ENCODE measurements around the gene SCYL1. TPM values are rescaled to one million over a fixed set of nuclear protein-coding genes. Genes with fewer than 3 reads are reported as not detected.
"Not testable (repeated sequence)": the region's sequence is repeated elsewhere in the genome, so short reads cannot be mapped to it uniquely, and the experiment has no call there.

Gene SCYL1
- total and polyA plus RNA-seq, 4 donors: 54.3 to 107 (median 86.5) TPM

- H3K9me3 ChIP-seq (ENCODE audit: control insufficient read depth in 4 of 4, insufficient read depth in 3 of 4, low read length in 3 of 4); H3K27me3 ChIP-seq (ENCODE audit: control insufficient read depth in 3 of 3, insufficient read depth in 3 of 3, low read length in 2 of 3); H3K36me3 ChIP-seq (ENCODE audit: control insufficient read depth in 4 of 4, insufficient read depth in 4 of 4, low read length in 4 of 4); ATAC-seq (ENCODE audit: insufficient read depth, low FRiP score); H3K4me3 ChIP-seq; H3K9ac ChIP-seq (ENCODE audit: insufficient read depth in 1 of 2, low read length in 2 of 2); H3K27ac ChIP-seq (ENCODE audit: low read depth in 1 of 2, low read length in 1 of 2): not testable (repeated sequence)
- peak in 1 of 3 donors; percentile 29 for DNase-seq
- WGBS, 2 donors: 36 to 59% methylated on average over 18 of the region's 18 CpGs
- peaks cover 5 to 20% (median 10%) of the 10 kb centered on the region in 5 donors for H3K4me1 ChIP-seq (ENCODE audit: control insufficient read depth in 5 of 5, insufficient read depth in 5 of 5, low read length in 5 of 5)
These were observed 1.9 kb upstream of the SCYL1 start for GRCh38 chr11:65522718-65523630.

DNA sequence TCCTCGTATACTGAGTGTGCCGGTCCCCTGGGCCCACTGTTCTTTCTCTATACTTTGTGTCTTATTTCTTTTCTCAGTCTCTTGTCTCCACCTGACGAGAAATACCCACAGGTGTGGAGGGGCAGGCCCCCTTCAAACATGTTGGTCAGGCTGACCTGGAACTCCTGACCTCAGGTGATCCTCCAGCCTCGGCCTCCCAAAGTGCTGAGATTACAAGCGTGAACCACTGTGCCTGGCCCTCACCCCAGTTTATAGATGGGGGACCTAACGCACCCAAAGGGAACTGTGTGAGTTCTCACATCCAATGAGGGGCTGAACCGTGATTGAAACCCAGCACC lies 1.3 kb upstream of the SCYL1 start:
- not testable (repeated sequence) for H3K27ac ChIP-seq (ENCODE audit: low read depth in 1 of 2, low read length in 1 of 2); ATAC-seq (ENCODE audit: insufficient read depth, low FRiP score)
- WGBS, 2 donors: 71 to 85% methylated on average over 7 of the region's 7 CpGs

DNA sequence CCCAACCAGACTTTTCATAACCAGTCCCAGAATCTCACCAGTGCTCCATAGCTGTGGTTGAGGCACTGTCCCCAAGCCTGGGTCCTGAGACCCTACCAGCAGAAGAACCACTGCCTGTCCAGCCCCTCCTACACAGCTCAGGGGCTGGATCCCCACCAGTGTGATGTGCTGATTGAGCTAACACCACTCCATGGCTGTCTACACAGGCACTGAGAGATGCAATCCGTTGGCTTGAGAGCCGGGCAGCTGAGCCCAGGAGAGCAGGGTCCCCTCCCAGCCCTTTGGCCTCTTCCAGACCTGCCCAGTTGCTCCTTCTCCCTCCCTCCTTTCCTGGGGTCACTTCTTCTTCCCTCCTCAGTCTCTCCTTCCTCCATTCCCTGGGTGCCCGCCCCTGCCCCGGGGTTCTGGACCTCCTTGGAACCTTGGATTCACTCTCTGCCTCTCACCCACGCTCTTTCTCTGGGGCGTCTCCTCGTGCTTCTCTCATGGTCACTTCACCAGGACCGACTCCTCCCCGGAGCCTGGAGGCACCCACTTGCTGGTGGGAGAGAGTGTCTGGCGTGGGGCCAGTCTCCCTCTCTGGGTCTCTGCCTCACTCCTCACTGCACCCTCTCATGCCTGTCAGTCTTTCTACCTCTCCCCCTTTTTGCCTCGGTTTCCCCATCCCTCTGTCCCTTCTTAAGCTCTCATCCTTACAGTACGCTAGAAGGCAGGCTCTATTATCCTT lies 706 bp upstream of the SCYL1 start:
- DNase-seq (no peak), ATAC-seq (ENCODE audit: insufficient read depth, low FRiP score) (no peak)
- no peak for TF ChIP-seq CTCF (IDR thresholded peaks at IDR 0.05; ENCODE audit: control extremely low read depth, extremely low read depth)
- Histone ChIP-seq H3K36me3 (ENCODE audit: control insufficient read depth in 4 of 4, insufficient read depth in 4 of 4, low read length in 4 of 4) (peaks cover 0 to 7% (median 3%) of the 10 kb centered on the region in 4 donors), H3K27ac (ENCODE audit: low read depth in 1 of 2, low read length in 1 of 2) (peak overlapping the region in 1 of 2 donors; percentile 50), H3K4me3 (no peak overlapping the region), H3K9ac (ENCODE audit: insufficient read depth in 1 of 2, low read length in 2 of 2) (peak overlapping the region in 1 of 2 donors; percentile 49), H3K27me3 (ENCODE audit: control insufficient read depth in 3 of 3, insufficient read depth in 3 of 3, low read length in 2 of 3) (no peaks in the 10 kb centered on the region), H3K4me1 (ENCODE audit: control insufficient read depth in 5 of 5, insufficient read depth in 5 of 5, low read length in 5 of 5) (peaks cover 5 to 20% (median 10%) of the 10 kb centered on the region in 5 donors), H3K9me3 (ENCODE audit: control insufficient read depth in 4 of 4, insufficient read depth in 3 of 4, low read length in 3 of 4) (no peaks in the 10 kb centered on the region)
- 34 to 48% methylated on average over 11 to 12 of the region's 12 CpGs for WGBS, 2 donors

More for the DNA sequence above, 1.3 kb upstream of the SCYL1 start:
- not testable (repeated sequence) for DNase-seq; H3K9me3 ChIP-seq (ENCODE audit: control insufficient read depth in 4 of 4, insufficient read depth in 3 of 4, low read length in 3 of 4); H3K9ac ChIP-seq (ENCODE audit: insufficient read depth in 1 of 2, low read length in 2 of 2); H3K4me3 ChIP-seq; H3K36me3 ChIP-seq (ENCODE audit: control insufficient read depth in 4 of 4, insufficient read depth in 4 of 4, low read length in 4 of 4); H3K27me3 ChIP-seq (ENCODE audit: control insufficient read depth in 3 of 3, insufficient read depth in 3 of 3, low read length in 2 of 3)
- H3K4me1 ChIP-seq (ENCODE audit: control insufficient read depth in 5 of 5, insufficient read depth in 5 of 5, low read length in 5 of 5): peaks cover 5 to 20% (median 10%) of the 10 kb centered on the region in 5 donors

DNA sequence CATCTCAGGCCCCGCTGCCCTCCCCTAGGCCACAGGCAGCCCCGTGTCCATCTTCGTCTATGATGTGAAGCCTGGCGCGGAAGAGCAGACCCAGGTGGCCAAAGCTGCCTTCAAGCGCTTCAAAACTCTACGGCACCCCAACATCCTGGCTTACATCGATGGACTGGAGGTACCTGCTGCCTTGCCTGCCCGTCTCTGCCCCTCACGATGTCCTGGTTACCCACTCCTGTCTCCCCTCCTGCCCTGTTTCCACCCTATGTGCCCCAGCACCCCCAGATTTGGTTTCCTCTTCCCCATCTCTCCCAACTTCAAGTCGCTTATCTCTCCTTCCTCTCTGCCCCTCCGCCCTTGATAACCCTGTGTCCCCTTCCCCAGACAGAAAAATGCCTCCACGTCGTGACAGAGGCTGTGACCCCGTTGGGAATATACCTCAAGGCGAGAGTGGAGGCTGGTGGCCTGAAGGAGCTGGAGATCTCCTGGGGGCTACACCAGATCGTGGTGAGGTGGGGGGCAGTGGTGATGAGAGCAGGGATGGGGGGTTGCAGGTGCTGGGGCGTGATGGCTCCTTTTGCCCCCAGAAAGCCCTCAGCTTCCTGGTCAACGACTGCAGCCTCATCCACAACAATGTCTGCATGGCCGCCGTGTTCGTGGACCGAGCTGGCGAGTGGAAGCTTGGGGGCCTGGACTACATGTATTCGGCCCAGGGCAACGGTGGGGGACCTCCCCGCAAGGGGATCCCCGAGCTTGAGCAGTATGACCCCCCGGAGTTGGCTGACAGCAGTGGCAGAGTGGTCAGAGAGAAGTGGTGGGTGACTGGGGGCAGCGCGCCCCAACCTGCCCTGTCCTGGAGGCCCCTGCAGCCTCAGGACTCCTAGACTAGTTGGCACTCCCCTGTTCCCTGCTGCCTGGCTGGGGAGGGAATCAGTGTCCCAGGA lies 930 bp downstream of the SCYL1 start:
- Histone ChIP-seq H3K9me3 (ENCODE audit: control insufficient read depth in 4 of 4, insufficient read depth in 3 of 4, low read length in 3 of 4) (no peaks in the 10 kb centered on the region), H3K9ac (ENCODE audit: insufficient read depth in 1 of 2, low read length in 2 of 2) (peak overlapping the region; percentile 63 to 83), H3K36me3 (ENCODE audit: control insufficient read depth in 4 of 4, insufficient read depth in 4 of 4, low read length in 4 of 4) (peaks cover 4 to 21% (median 13%) of the 10 kb centered on the region in 4 donors), H3K27ac (ENCODE audit: low read depth in 1 of 2, low read length in 1 of 2) (peak overlapping the region; percentile 93 to 99), H3K4me1 (ENCODE audit: control insufficient read depth in 5 of 5, insufficient read depth in 5 of 5, low read length in 5 of 5) (peaks cover 5 to 20% (median 10%) of the 10 kb centered on the region in 5 donors), H3K27me3 (ENCODE audit: control insufficient read depth in 3 of 3, insufficient read depth in 3 of 3, low read length in 2 of 3) (no peaks in the 10 kb centered on the region), H3K4me3 (peak overlapping the region; percentile 91)
- ATAC-seq (ENCODE audit: insufficient read depth, low FRiP score) (no peak), DNase-seq (no peak)
- WGBS, 2 donors: 45 to 50% methylated on average over 31 of the region's 31 CpGs
- no peak for TF ChIP-seq CTCF (IDR thresholded peaks at IDR 0.05; ENCODE audit: control extremely low read depth, extremely low read depth)
